AG04450 (cell line): ENCODE data around the gene LGALS7. TPM values are rescaled to one million over a fixed set of nuclear protein-coding genes. Genes with fewer than 3 reads are reported as not detected.
"Not testable (repeated sequence)": the region's sequence is repeated elsewhere in the genome, so short reads cannot be mapped to it uniquely, and the experiment has no call there.

ENCODE experiments used
- CTCF ChIA-PET: fragments of 300-600, 350-600 bp; formaldehyde crosslinking; extraction: SDS; loops from one replicate; lab custom pipeline; 2022; ENCODE audit warnings: antibody characterized with exemption, inconsistent platforms; lab: Charles Lee
- POLR2A ChIA-PET: fragments of 350-600 bp; formaldehyde crosslinking; extraction: SDS; loops from one replicate; lab custom pipeline; 2021; ENCODE audit warnings: antibody characterized with exemption, inconsistent platforms; lab: Yijun Ruan, JAX
- DNase-seq: peaks from one replicate; pipeline ENCODE4 v3.0.0-alpha.2; 2011; ENCODE audit warnings: low read depth, low spot score
- H3K27ac ChIP-seq: one replicate; pipeline ENCODE4 v1.5.1; 2012; ENCODE audit warnings: low read depth, low read length, control low read depth
- H3K27me3 ChIP-seq: one replicate; pipeline ENCODE4 v1.6.0; 2012; ENCODE audit warnings: low read length; ENCODE audit not compliant: control insufficient read depth, insufficient read depth
- H3K4me3 ChIP-seq: 2 replicates; pipeline ENCODE4 v1.5.1; 2011; ENCODE audit warnings: mild to moderate bottlenecking, low read depth, low read length, control low read depth
- H3K9me3 ChIP-seq: 2 replicates; pipeline ENCODE4 v1.5.1; 2012; ENCODE audit warnings: low read length; ENCODE audit not compliant: control insufficient read depth, insufficient read depth
- polyA plus RNA-seq: library from polyadenylated mRNA; depleted of rRNA; stranded (reverse); fragments of >200 nt; gene quantifications from 2 replicates; pipeline ENCODE4 v1.2.3, GENCODE V29; 2011
- TF ChIP-seq, protein P1 (sequence below): IDR thresholded peaks from 2 replicates; pipeline ENCODE4 v1.5.1; 2011; ENCODE audit warnings: low read depth, low read length, control low read depth, inconsistent platforms

Gene LGALS7
- polyA plus RNA-seq, 1 experiment, result not detected

DNA sequence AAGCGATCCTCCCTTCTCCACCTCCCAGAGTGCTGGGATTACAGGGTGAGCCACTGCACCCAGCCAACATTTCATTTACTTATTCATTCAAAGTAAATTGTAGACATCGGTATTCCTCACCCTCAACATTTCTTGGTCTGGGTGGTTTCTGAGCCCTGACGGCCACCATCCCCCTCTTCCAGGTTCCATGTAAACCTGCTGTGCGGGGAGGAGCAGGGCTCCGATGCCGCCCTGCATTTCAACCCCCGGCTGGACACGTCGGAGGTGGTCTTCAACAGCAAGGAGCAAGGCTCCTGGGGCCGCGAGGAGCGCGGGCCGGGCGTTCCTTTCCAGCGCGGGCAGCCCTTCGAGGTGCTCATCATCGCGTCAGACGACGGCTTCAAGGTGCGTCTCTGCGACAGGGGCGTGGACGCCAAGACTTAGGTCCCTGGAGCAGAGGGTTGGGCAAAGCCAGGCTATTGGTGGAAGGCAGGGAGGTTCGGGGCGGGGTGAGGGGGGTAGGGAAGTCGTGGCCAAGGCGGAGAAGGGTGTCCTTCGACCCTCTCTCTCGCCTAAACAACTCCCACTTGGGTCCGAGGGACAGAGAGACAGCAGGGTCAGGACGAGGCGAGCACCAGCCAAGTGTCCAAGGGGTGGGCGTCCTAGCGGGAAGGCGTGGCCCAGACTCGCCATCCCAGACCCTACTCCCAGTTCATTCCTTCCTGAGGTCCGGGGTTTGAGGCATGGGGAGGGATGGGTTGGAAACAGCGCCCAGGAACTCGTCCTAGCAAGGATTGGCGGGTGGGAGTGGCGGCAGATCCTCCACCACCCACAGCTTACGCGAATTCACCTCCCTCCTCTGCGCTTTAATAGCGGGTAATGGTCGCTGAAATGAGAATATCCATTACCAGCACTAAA is 17.4 kb upstream of the LGALS7 start:
- POLR2A ChIA-PET, H3K27ac ChIP-seq, CTCF ChIA-PET, H3K9me3 ChIP-seq, DNase-seq, H3K27me3 ChIP-seq, H3K4me3 ChIP-seq: not testable (repeated sequence)

DNA sequence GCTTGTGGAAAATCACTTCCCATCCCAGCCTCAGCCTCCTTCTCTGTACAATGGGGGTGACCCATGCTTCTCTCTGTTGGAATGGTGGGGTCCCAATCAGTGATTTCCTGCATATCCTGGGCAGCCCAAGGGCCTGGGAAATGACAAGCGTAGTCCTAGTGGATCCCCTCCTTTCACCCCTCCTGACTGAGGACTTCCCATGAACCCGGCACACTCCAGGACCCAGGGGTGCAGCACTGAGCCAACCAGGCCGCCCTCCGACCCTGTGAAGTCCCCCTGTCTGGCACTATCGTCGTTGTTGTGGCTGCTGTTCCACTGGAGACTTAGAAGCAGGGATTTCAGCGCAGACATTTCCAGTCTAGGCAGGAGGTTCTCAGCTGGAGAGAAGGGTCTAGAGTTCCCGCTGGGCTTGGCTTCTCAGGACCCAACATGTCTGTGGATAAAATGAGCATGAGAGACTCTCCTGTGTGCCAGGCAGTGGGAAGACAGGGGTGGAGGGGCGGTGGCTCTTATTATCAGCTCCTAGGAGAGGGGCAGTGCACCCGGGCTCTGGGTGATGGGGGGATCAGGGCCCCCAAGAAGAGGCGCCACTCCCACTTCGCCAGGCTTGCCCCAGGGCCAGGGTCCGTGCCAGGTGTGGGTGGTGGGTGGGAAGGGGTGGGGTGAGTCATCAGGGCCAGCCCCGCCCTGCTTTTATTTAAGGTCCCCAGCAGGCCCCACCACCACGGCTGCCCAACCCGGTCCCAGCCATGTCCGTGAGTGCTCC is 15.3 kb upstream of the LGALS7 start, which contains the start of gene LGALS7B:
Gene LGALS7B (plus strand): TSS at position 723 of the 766 bp plus-strand sequence. CDS start 27 bp downstream, at position 750.
- ChIA-PET POLR2A (no interaction called here), CTCF (no interaction called here)
- Histone ChIP-seq H3K27me3 (no peaks in the 10 kb centered on the region), H3K4me3 (no peak within 1 kb of the TSS), H3K27ac (no peak within 1 kb of the TSS), H3K9me3 (no peaks in the 10 kb centered on the region; the same call in 1 of the 2 replicates)
- TF ChIP-seq, protein P1, sequence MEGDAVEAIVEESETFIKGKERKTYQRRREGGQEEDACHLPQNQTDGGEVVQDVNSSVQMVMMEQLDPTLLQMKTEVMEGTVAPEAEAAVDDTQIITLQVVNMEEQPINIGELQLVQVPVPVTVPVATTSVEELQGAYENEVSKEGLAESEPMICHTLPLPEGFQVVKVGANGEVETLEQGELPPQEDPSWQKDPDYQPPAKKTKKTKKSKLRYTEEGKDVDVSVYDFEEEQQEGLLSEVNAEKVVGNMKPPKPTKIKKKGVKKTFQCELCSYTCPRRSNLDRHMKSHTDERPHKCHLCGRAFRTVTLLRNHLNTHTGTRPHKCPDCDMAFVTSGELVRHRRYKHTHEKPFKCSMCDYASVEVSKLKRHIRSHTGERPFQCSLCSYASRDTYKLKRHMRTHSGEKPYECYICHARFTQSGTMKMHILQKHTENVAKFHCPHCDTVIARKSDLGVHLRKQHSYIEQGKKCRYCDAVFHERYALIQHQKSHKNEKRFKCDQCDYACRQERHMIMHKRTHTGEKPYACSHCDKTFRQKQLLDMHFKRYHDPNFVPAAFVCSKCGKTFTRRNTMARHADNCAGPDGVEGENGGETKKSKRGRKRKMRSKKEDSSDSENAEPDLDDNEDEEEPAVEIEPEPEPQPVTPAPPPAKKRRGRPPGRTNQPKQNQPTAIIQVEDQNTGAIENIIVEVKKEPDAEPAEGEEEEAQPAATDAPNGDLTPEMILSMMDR, result no peak
- no peak for DNase-seq

DNA sequence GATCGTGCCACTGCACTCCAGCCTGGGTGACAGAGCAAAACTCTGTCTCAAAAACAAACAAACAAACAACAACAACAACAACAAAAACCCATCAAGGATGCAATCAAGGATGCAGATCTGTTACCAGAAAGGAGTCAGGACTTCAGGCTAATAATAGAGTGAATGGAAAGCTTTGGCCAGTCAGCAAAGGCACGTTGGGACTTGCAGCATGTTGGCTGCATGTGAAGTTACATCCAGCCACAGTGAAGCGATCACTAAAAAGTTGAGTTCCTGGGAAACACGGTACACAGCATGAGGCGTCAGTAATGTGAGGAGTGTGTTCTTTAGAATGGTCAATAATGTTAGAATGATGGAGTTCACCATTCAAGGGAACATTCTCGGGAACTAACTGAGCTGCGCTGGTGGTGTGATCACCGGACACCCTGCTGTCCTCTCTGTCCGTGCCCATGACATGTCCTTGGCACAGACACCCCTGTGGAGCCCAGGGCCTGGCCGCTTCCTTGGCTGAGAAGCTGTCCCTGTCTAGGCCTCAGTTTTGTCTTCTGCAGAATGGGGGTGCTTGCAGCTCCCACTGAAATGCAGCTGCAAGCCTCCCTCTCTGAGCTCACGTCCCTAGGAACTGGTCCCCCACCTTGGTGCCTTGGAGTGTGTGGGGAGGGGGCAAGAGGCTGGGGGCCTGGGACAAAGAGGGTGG is 13.4 kb upstream of the LGALS7 start:
- Histone ChIP-seq H3K4me3 (no peak overlapping the region), H3K9me3 (no peaks in the 10 kb centered on the region), H3K27me3 (peaks cover 4% of the 10 kb centered on the region), H3K27ac (no peak overlapping the region)
- no peak for DNase-seq
- ChIA-PET CTCF (interaction anchor here (1.3 kb wide), 1 partner anchor 17 kb away, joined by 9 read pairs; no protein-coding TSS in a partner anchor), POLR2A (no interaction called here)
- TF ChIP-seq, protein P1, result no peak

DNA sequence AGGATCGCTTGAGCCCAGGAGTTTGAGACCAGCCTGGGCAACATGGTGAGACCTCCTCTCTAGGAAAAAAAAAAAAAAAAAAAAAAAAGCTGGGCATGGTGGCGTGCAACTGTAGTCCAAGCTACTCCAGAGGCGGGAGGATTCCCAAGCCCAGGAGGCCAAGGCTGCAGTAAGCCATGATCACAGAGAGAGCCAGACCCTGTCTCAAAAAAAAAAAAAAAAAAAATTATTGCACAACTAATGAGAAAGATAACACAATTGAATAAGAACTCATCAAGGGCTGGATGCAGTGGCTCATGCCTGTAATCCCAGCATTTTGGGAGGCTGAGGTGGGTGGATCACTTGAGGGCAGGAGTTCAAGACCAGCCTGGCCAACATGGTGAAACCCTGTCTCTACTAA is 12.7 kb upstream of the LGALS7 start:
- CTCF ChIA-PET, result interaction anchor here (1.3 kb wide), 1 partner anchor 16 kb away, joined by 9 read pairs; no protein-coding TSS in a partner anchor
- H3K27me3 ChIP-seq, H3K9me3 ChIP-seq, H3K4me3 ChIP-seq, H3K27ac ChIP-seq, POLR2A ChIA-PET, DNase-seq: not testable (repeated sequence)

DNA sequence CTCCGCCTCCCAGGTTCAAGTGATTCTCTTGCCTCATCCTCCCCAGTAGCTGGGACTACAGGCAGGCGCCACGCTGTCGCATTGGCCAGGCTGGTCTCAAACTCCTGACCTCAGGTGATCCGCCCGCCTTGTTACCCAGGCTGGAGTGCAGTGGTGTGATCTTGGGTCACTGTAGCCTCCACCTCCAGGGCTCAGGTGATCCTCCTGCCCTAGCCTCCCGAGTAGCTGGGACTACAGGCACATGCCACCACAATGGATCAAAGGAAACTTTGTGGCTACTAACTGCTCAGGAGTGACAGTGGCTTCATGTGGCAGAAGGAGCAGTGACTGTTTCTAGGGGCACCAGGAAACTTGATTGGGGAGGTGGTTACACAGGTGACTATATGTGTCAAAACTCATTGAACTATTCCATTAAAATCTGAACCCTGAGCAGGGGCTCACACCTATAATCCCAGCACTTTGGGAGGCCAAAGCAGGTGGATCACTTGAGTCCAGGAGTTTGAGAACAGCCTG is 11.9 kb upstream of the LGALS7 start:
- Histone ChIP-seq H3K9me3 (no peaks in the 10 kb centered on the region), H3K4me3 (no peak overlapping the region), H3K27me3 (peaks cover 14% of the 10 kb centered on the region), H3K27ac (no peak overlapping the region)
- TF ChIP-seq, protein P1, result no peak
- DNase-seq, result no peak
- ChIA-PET POLR2A (no interaction called here), CTCF (no interaction called here)
